BJ (cell line): ENCODE results near the gene SHISAL2A. TPM values are rescaled to one million over a fixed set of nuclear protein-coding genes. Genes with fewer than 3 reads are reported as not detected.

ENCODE experiments used
- CTCF ChIA-PET: fragments of 350-600 bp; formaldehyde crosslinking; extraction: SDS; loops from one replicate; lab custom pipeline; 2021; ENCODE audit warnings: antibody characterized with exemption, inconsistent platforms; lab: Yijun Ruan, JAX
- POLR2A ChIA-PET: fragments of 300-600 bp; sonication (Branson Sonifier 250); formaldehyde crosslinking; extraction: SDS; loops from one replicate; lab custom pipeline; 2021; ENCODE audit warnings: antibody characterized with exemption; lab: Charles Lee
- DNase-seq: peaks from one replicate; pipeline ENCODE4 v3.0.0-alpha.2; 2011; ENCODE audit warnings: low read depth
- H3K27me3 ChIP-seq: 2 replicates; pipeline ENCODE4 v1.6.0; 2011; ENCODE audit warnings: low read length; ENCODE audit not compliant: control insufficient read depth, insufficient read depth
- H3K36me3 ChIP-seq: 2 replicates; pipeline ENCODE4 v1.5.1; 2011; ENCODE audit warnings: low read length; ENCODE audit not compliant: control insufficient read depth, insufficient read depth
- H3K4me3 ChIP-seq: 2 replicates; pipeline ENCODE4 v1.5.1; 2011; ENCODE audit warnings: low read depth, mild to moderate bottlenecking, control low read depth, low read length
- CTCF ChIP-seq: IDR thresholded peaks from 2 replicates; pipeline ENCODE4 v1.5.1; 2011; ENCODE audit warnings: low read depth, mild to moderate bottlenecking, control low read depth, inconsistent platforms, low read length, moderate library complexity; ENCODE audit not compliant: insufficient read depth
- polyA plus RNA-seq: library from polyadenylated mRNA; depleted of rRNA; stranded (reverse); fragments of >200 nt; gene quantifications from 2 replicates; pipeline ENCODE4 v1.2.3, GENCODE V29; 2011

The SHISAL2A gene
- polyA plus RNA-seq, 1 experiment: not detected

GRCh38 chr1:52674497-52675384 is 41.8 kb downstream of the SHISAL2A start:
- H3K36me3 ChIP-seq: no peaks in the 10 kb centered on the region
- no peak overlapping the region for H3K4me3 ChIP-seq
- TF ChIP-seq CTCF: no peak
- ChIA-PET CTCF (interaction anchor here (3.9 kb wide), 1 partner anchor 11 kb away, joined by 14 read pairs; no protein-coding TSS in a partner anchor), POLR2A (no interaction called here)
- no peak for DNase-seq
- no peaks in the 10 kb centered on the region for H3K27me3 ChIP-seq

- H3K4me3 ChIP-seq: no peak overlapping the region
- TF ChIP-seq CTCF: no peak
- no peak for DNase-seq
- ChIA-PET CTCF (interaction anchor here (0.9 to 3.9 kb wide), 2 partner anchors 9 to 328 kb away, joined by 3 to 14 read pairs; no protein-coding TSS in a partner anchor), POLR2A (no interaction called here)
- no peaks in the 10 kb centered on the region for H3K27me3 ChIP-seq
- no peaks in the 10 kb centered on the region for H3K36me3 ChIP-seq
These were observed 43.4 kb downstream of the SHISAL2A start for GRCh38 chr1:52676249-52676903.

- ChIA-PET CTCF (interaction anchor here (3.9 kb wide), 1 partner anchor 8 kb away, joined by 14 read pairs; no protein-coding TSS in a partner anchor), POLR2A (interaction anchor here (0.6 kb wide), 1 partner anchor 577 kb away, joined by 3 read pairs; no protein-coding TSS in a partner anchor)
- no peak for TF ChIP-seq CTCF
- Histone ChIP-seq H3K36me3 (no peaks in the 10 kb centered on the region), H3K27me3 (no peaks in the 10 kb centered on the region), H3K4me3 (no peak overlapping the region)
- no peak for DNase-seq
These were observed 44.3 kb downstream of the SHISAL2A start for GRCh38 chr1:52677076-52677806.

GRCh38 chr1:52679048-52679447 is 46.1 kb downstream of the SHISAL2A start:
- no peaks in the 10 kb centered on the region for H3K36me3 ChIP-seq
- no peak for DNase-seq
- CTCF ChIA-PET: no interaction called here

More at GRCh38 chr1:52679048-52679447, 46.1 kb downstream of the SHISAL2A start:
- TF ChIP-seq CTCF: no peak
- POLR2A ChIA-PET: no interaction called here
- no peaks in the 10 kb centered on the region for H3K27me3 ChIP-seq
- no peak overlapping the region for H3K4me3 ChIP-seq
